Bone marrow (tissue), 2 donors: ENCODE data around the gene PDSS2.

ENCODE experiments used
- DNase-seq, 2 donors: peaks; one replicate each; lab custom pipeline; 2025; lab: John Stamatoyannopoulos, UW

Gene PDSS2

GRCh38 chr6:107360476-107360875 is 98.9 kb downstream of the PDSS2 start:
- DNase-seq = no peak

- no peak for DNase-seq
Observed at GRCh38 chr6:107357842-107358241, 101.5 kb downstream of the PDSS2 start.

- DNase-seq = no peak
Observed at GRCh38 chr6:107357031-107357430, 102.3 kb downstream of the PDSS2 start.

GRCh38 chr6:107355659-107356058 is 103.7 kb downstream of the PDSS2 start:
- DNase-seq = no peak

- no peak for DNase-seq
Observed at GRCh38 chr6:107354451-107354850, 104.9 kb downstream of the PDSS2 start.

- DNase-seq = no peak
Observed at GRCh38 chr6:107353773-107354382, 105.5 kb downstream of the PDSS2 start.

GRCh38 chr6:107348224-107348623 is 111.1 kb downstream of the PDSS2 start:
- no peak for DNase-seq

- DNase-seq = no peak
Observed at GRCh38 chr6:107345393-107345792, 114.0 kb downstream of the PDSS2 start.

GRCh38 chr6:107344981-107345380 is 114.4 kb downstream of the PDSS2 start:
- DNase-seq = no peak

GRCh38 chr6:107344383-107344782 is 115.0 kb downstream of the PDSS2 start:
- DNase-seq = no peak

- DNase-seq = no peak
Observed at GRCh38 chr6:107342144-107342543, 117.2 kb downstream of the PDSS2 start.

- DNase-seq = no peak
Observed at GRCh38 chr6:107340881-107341280, 118.5 kb downstream of the PDSS2 start.

GRCh38 chr6:107337191-107337741 is 122.1 kb downstream of the PDSS2 start:
- no peak for DNase-seq

- DNase-seq = no peak
Observed at GRCh38 chr6:107334026-107334425, 125.3 kb downstream of the PDSS2 start.

GRCh38 chr6:107333491-107333890 is 125.9 kb downstream of the PDSS2 start:
- no peak for DNase-seq

GRCh38 chr6:107331409-107332386 is 127.7 kb downstream of the PDSS2 start:
- DNase-seq = no peak

GRCh38 chr6:107330168-107330567 is 129.2 kb downstream of the PDSS2 start:
- no peak for DNase-seq

- DNase-seq = no peak
Observed at GRCh38 chr6:107329063-107329860, 130.1 kb downstream of the PDSS2 start.

GRCh38 chr6:107328081-107328480 is 131.3 kb downstream of the PDSS2 start:
- no peak for DNase-seq

GRCh38 chr6:107323133-107323785 is 136.1 kb downstream of the PDSS2 start:
- no peak for DNase-seq

- DNase-seq = no peak
Observed at GRCh38 chr6:107321793-107322192, 137.6 kb downstream of the PDSS2 start.
